Calu3 (cell line): ENCODE data around the gene FABP7. TPM values are rescaled to one million over a fixed set of nuclear protein-coding genes. Genes with fewer than 3 reads are reported as not detected.
"Not testable (repeated sequence)": the region's sequence is repeated elsewhere in the genome, so short reads cannot be mapped to it uniquely, and the experiment has no call there.

Experiments used
- BruUV-seq: library from RNA; stranded (reverse); fragments of 400-500 nt; replicated peaks from 2 replicates; lab custom pipeline; 2021; lab: Mats Ljungman, UMichigan
- CTCF ChIA-PET: fragments of 300-600 bp; sonication (Branson Sonifier 250); formaldehyde crosslinking; loops from one replicate; lab custom pipeline; 2022; ENCODE audit warnings: antibody characterized with exemption; lab: Charles Lee
- DNase-seq: peaks from one replicate; pipeline ENCODE4 v3.0.0; 2022
- H3K27ac Mint-ChIP-seq: one replicate; pipeline ENCODE4 v1.8.0; 2022; ENCODE audit warnings: mixed read lengths; ENCODE audit not compliant: unreplicated experiment
- H3K27me3 Mint-ChIP-seq: one replicate; pipeline ENCODE4 v1.8.0; 2022; ENCODE audit warnings: mixed read lengths; ENCODE audit not compliant: unreplicated experiment
- H3K36me3 Mint-ChIP-seq: one replicate; pipeline ENCODE4 v1.8.0; 2022; ENCODE audit warnings: mild to moderate bottlenecking, moderate library complexity, mixed read lengths; ENCODE audit not compliant: insufficient read depth, unreplicated experiment
- H3K4me1 Mint-ChIP-seq: one replicate; pipeline ENCODE4 v1.8.0; 2022; ENCODE audit warnings: mild to moderate bottlenecking, low read depth, mixed read lengths; ENCODE audit not compliant: unreplicated experiment
- H3K4me3 Mint-ChIP-seq: one replicate; pipeline ENCODE4 v1.8.0; 2022; ENCODE audit warnings: mild to moderate bottlenecking, low read depth, moderate library complexity, mixed read lengths; ENCODE audit not compliant: unreplicated experiment
- H3K9me3 Mint-ChIP-seq: one replicate; pipeline ENCODE4 v1.8.0; 2022; ENCODE audit warnings: low read depth, mixed read lengths; ENCODE audit not compliant: unreplicated experiment
- CTCF ChIP-seq: fragments of 200-600 bp; IDR thresholded peaks from one replicate; pipeline ENCODE4 v1.8.0; 2022; ENCODE audit warnings: antibody characterized with exemption; ENCODE audit not compliant: unreplicated experiment
- intact Hi-C: fragments of 100-400 bp; cut with micrococcal nuclease; formaldehyde crosslinking; loops from one replicate; pipeline ENCODE4 v1.10.0; 2022; ENCODE audit not compliant: unreplicated experiment
- total RNA-seq: library from RNA; stranded (reverse); gene quantifications from 2 replicates; pipeline ENCODE4 v1.2.3, GENCODE V29; 2022

Gene FABP7
- total RNA-seq, 1 experiment from 2014 or later = not detected

- H3K27ac Mint-ChIP-seq = no peak overlapping the region
- CTCF ChIA-PET = no interaction called here
- no TSS peak for BruUV-seq
- H3K9me3 Mint-ChIP-seq = no peaks in the 10 kb centered on the region
- no peaks in the 10 kb centered on the region for H3K27me3 Mint-ChIP-seq
- no peak for DNase-seq
- no peaks in the 10 kb centered on the region for H3K36me3 Mint-ChIP-seq
- intact Hi-C loops = no loop called here
- no peak for TF ChIP-seq CTCF
- H3K4me3 Mint-ChIP-seq = no peak overlapping the region
- H3K4me1 Mint-ChIP-seq = no peaks in the 10 kb centered on the region
Measured at GRCh38 chr6:122740091-122740490, 39.4 kb upstream of the FABP7 start.

DNA sequence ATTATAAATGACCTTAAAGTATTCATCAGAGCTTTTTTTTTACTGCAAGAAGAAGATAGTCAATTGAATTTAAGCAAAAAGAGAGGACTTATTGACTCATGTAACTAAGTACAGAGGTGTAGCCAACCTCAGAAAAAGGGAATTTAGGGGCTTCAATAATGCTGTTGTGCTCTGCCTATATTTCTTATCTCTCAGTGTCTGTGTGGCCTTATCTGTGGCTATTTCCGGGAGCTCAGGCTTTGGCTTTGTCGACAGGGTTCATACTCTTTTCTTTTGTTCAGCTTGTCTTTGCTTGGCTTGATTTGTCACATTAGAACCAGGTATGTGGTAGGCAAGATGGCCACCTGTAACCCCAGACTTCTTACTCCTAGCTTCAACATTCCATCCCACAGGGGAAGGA, 38.6 kb upstream of the FABP7 start:
- no peak overlapping the region for H3K27ac Mint-ChIP-seq
- H3K4me3 Mint-ChIP-seq = no peak overlapping the region
- no TSS peak for BruUV-seq
- H3K27me3 Mint-ChIP-seq = no peaks in the 10 kb centered on the region
- intact Hi-C loops = no loop called here
- H3K36me3 Mint-ChIP-seq = no peaks in the 10 kb centered on the region
- CTCF ChIA-PET = interaction anchor here (0.9 kb wide), 1 partner anchor 250 kb away, joined by 3 read pairs; no protein-coding TSS in a partner anchor
- no peak for DNase-seq
- H3K4me1 Mint-ChIP-seq = no peaks in the 10 kb centered on the region
- H3K9me3 Mint-ChIP-seq = no peaks in the 10 kb centered on the region
- TF ChIP-seq CTCF = no peak

GRCh38 chr6:122744247-122744646, 35.3 kb upstream of the FABP7 start:
- H3K27me3 Mint-ChIP-seq, H3K4me1 Mint-ChIP-seq, intact Hi-C loops, H3K27ac Mint-ChIP-seq, H3K9me3 Mint-ChIP-seq, H3K36me3 Mint-ChIP-seq, DNase-seq, BruUV-seq, H3K4me3 Mint-ChIP-seq: not testable (repeated sequence)
- CTCF ChIA-PET = interaction anchor here (0.6 to 1.5 kb wide), 8 partner anchors 14 to 252 kb away, joined by 3 to 25 read pairs (median 3); partner anchors contain the start of genes PKIB and SMPDL3A

DNA sequence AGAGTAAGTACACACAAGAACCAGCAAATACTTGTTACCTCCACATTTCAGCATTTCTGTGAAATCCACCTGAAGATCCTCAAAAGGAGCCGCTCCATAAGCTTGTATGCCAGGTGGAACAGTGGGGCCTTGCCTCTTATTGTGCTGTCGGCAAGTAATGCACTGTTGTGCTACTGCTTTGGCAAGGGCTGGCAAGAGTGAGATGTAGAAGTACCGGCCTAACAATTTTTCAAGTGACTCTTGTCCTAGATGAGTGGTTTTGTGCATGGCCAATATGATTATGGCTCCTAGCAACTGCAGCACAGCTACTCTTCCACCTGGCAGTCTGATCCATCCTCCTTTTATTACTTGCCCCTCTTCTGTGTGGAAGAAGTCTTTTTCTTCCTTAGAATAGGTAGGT, 34.7 kb upstream of the FABP7 start:
- CTCF ChIA-PET = interaction anchor here (0.6 to 1.5 kb wide), 5 partner anchors 13 to 253 kb away, joined by 3 to 25 read pairs (median 3); no protein-coding TSS in a partner anchor
- BruUV-seq, H3K27ac Mint-ChIP-seq, H3K36me3 Mint-ChIP-seq, DNase-seq, H3K9me3 Mint-ChIP-seq, H3K4me3 Mint-ChIP-seq, H3K27me3 Mint-ChIP-seq, intact Hi-C loops: not testable (repeated sequence)
- peaks cover 14% of the 10 kb centered on the region for H3K4me1 Mint-ChIP-seq

- Mint-ChIP-seq H3K4me1 (peaks cover 14% of the 10 kb centered on the region), H3K4me3 (no peak overlapping the region), H3K27me3 (no peaks in the 10 kb centered on the region), H3K9me3 (no peaks in the 10 kb centered on the region), H3K27ac (no peak overlapping the region), H3K36me3 (no peaks in the 10 kb centered on the region)
- CTCF ChIA-PET = interaction anchor here (0.5 kb wide), 1 partner anchor 53 kb away, joined by 4 read pairs; no protein-coding TSS in a partner anchor
- no peak for TF ChIP-seq CTCF
- BruUV-seq = no TSS peak
- DNase-seq = no peak
- intact Hi-C loops = no loop called here
Measured at GRCh38 chr6:122746688-122747087, 32.8 kb upstream of the FABP7 start.
